ENCODE results near the gene FAM169A.
"Not testable (repeated sequence)": the region's sequence is repeated elsewhere in the genome, so short reads cannot be mapped to it uniquely, and the experiment has no call there.

Gene FAM169A

GRCh38 chr5:74791669-74792068 lies 74.5 kb downstream of the FAM169A start:
- not testable (repeated sequence) for DNase-seq

DNA sequence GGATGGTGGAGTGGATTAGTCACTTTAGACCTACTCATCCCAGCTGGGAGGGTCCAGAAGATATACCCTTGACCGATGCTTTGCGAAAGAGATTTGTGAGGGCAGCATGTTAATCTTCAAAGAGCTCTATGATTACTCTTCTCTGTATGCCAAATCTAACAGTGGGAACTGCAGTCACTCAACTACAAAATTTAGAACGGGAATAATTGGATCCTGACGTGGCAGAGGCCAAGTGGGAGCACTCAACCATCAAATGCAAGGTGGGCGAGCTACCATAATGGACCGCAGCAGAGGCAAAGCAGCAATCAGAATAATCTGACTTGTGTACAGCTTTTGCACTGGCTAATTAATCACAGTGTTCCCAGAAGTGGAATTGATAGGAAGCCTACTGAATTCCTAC lies 78.8 kb downstream of the FAM169A start:
- no peak for DNase-seq

- no peak for DNase-seq
These were observed 79.3 kb downstream of the FAM169A start for GRCh38 chr5:74786851-74787250.

DNA sequence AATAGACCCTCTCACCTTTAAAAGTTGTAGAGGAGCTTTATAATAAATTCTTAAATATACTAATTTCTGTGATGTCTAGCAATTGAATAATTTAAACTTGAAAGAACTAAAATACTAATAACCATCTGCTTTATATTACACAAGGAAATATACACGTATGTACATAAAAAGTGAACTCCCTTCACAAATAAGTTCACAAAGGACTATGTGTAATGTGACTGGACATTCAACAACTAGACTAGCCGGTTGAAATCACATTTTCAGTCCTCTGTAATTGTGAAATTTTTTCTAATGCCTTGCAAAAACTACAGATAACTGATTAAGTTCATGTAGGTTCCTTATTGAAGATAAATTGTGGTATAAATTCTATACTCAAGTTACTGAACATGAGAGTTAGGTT lies 87.6 kb downstream of the FAM169A start:
- DNase-seq = no peak

- no peak for DNase-seq
These were observed 93.8 kb downstream of the FAM169A start for GRCh38 chr5:74772359-74772758.

DNA sequence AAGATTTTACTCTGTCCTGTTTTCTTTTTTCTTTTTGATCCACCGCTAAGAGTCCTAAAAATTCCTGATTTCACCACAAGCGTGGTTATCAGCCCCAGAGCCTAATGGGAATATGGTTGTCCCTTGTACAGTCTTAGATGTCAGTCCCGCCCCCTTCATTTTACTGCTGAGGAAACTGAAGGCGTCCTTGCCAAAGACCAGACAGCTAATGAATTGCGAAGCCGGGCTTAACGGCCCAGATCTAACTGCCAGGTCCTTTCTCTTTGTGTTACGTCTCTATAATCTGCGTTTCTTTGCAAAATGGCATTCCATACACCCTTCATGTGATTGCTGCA lies 98.6 kb downstream of the FAM169A start:
- no peak for DNase-seq

- peak; percentile 70 for DNase-seq
These were observed 99.2 kb downstream of the FAM169A start, which contains the start of the genes GFM2 and NSA2 for GRCh38 chr5:74766849-74767578. TSS of gene GFM2 (minus strand) at chr5:74767117. CDS start at chr5:74763742, 3,375 bp downstream. TSS of gene NSA2 (plus strand) at chr5:74767249. CDS start at chr5:74767361, 112 bp downstream.

DNA sequence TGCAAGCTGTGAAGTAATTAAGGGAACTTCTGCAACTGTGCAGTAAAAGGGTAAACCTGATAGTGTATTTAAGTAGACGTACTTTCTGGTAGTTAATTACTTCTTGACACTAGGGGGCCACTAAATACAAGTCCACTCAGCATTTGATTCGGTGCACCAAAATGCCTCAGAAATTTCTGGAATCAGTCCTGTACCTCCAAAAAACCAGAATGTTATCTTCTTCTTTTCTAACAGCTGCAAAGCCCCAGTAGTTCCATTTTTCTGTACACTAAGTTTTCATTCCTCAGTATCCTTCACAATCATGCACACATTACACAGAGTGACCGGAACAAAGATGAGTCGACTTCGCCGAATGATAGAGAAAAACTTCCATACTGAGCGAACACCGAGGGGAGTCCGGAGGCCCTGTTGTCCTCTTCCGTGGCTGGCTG lies 99.8 kb downstream of the FAM169A start:
- peak; percentile 79 for DNase-seq

DNA sequence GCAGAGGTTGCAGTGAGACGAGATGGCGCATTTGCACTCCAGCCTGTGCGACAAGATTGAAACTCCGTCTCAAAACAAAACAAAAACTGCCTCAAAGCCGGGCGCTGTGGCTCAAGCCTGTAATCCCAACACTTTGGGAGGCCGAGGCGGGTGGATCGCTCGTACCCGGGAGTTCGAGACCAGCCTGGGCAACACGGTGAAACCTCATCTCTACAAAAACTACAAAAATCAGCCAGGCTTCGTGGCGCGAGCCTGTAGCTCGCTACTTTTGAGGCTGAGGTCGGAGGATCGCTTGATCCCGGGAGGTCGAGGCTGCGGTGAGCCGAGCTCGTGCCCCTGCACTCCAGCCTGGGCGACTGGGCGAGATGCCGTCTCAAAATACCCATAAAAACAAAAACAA lies 100.3 kb downstream of the FAM169A start:
- no peak for DNase-seq

GRCh38 chr5:74765201-74765600 lies 101.0 kb downstream of the FAM169A start:
- DNase-seq = no peak

DNA sequence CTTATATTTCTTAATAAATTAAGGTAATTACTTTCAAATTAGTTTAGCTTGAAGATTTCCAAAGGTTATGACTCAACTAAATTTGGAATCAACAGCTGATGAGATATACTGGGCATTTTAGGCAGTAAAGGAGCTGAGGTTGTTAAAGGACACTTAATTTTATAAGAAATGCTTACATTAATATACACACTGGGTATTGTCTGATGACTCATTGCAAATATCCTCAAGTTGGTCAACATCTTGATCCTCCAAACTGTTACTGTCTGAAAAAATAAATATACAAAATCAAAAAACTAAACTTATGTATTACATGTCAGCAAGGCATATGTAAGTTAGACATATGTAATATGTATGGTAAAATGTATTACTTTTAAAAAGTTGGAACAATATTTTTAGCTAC lies 102.7 kb downstream of the FAM169A start:
- DNase-seq = no peak

DNA sequence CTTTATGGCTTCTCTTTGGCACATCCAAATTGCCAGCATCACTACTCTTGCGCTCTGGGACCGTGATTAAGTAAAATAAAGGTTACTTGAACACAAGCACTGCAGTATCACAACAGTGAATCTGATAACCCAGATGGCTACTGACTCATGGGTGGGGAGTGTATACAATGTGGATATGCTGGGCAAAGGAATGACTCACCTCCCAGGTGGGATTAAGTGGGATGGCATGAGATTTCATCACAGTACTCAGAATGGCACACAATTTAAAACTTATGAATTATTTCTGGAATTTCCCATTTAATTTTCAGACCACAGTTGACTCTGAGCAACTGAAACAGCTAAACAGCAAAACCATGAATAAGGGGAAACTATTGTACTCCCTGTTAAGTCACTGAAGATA lies 103.6 kb downstream of the FAM169A start:
- DNase-seq = no peak

- no peak for DNase-seq
These were observed 104.9 kb downstream of the FAM169A start for GRCh38 chr5:74761241-74761640.

GRCh38 chr5:74748742-74749141 lies 117.4 kb downstream of the FAM169A start:
- not testable (repeated sequence) for DNase-seq

GRCh38 chr5:74738406-74738805 lies 127.8 kb downstream of the FAM169A start:
- no peak for DNase-seq

DNA sequence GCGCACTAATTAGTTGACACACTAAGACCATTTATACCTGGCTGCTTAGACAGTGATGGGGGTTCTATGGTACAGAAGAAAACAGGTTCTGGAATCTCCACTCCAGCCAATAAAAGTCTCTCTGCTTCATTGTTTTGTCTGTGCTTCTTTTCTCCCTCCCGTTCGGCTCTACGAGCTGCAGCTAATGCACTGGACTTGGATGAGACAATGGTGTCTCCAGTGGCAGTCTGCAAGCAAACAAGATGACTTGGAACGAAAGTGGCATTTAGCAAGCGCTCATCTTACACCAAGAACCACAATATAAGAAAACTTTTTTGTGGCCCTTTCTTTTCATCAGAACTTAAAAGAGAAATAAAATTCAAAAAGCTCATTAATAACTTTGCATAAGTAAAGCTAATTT lies 129.4 kb downstream of the FAM169A start:
- DNase-seq = no peak

Measured in SIG-M5 (cell line).